HG03060 (cell line): ENCODE results near the gene KIR3DL3.
"Not testable (repeated sequence)": the region's sequence is repeated elsewhere in the genome, so short reads cannot be mapped to it uniquely, and the experiment has no call there.

Experiments
- ATAC-seq: cut with Tn5 transposase; IDR thresholded peaks from one replicate; pipeline ENCODE4 v1.9.1; 2021; ENCODE audit warnings: low read depth, moderate number of reproducible peaks; ENCODE audit not compliant: unreplicated experiment

The KIR3DL3 gene

GRCh38 chr19:54724142-54724541, at the start of gene KIR3DL3:
Gene KIR3DL3 (plus strand): TSS chr19:54724442. CDS start chr19:54724497, 55 bp downstream.
- ATAC-seq: no peak

DNA sequence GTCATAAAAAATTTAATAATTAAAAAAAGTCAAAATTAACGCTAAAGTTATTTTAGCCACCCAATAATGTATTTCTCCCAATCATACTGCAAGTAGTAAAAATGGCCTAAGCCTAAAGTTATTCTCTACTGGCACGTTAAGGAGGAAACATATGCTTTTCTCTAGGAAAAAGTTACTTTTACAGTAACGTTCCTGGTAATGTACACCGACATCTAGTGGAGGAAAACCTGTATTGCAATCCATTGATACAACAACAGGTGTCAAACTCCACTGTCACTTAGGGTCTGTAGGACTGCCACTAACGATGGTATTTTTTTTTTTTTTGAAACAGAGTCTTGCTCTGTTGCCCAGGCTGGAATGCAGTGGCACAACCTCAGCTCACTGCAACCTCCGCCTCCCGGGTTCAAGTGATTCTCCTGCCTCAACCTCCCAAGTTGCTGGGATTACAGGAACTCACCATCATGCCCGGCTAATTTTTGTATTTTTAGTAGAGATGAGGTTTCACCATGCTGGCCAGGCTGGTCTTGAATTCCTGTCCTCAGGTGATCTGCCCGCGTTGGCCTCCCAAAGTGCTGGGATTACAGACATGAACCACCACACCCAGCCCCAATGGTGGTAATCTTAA, 47.9 kb upstream of the KIR3DL3 start:
- not testable (repeated sequence) for ATAC-seq

DNA sequence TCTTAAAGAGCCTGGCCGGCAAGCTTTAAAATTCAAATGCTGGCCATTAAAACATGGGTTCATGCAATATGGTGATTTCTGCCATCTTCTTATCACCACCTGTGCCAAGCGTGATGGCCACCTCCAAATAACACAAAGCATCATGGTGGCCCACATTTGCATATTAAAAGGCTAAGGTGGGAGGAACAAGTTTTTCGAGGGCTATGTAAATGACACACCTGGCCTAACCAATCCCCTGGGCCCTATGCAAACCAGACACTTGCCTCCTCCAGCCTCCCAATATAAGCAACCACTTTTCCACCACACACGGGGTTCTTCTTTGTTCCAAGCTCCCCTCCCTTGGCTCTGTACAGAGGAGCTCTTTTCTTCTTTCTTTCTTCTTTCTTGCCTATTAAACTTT, 47.0 kb upstream of the KIR3DL3 start:
- ATAC-seq: no peak

DNA sequence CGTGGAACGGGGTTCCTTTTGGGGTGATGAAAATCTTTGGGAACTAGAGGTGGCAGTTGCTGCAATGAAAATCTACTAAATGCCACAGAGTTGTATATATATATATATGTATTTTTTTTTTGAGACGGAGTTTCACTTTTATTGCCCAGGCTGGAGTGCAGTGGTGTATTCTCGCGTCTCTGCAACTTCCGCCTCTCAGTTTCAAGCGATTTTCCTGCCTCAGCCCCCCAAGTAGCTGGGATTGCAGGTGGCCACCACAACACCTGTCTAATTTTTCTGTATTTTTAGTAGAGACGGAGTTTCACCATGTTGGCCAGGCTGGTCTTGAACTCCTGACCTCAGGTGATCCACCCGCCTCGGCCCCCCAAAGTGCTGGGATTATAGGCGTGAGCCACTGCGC, 42.6 kb upstream of the KIR3DL3 start:
- ATAC-seq: not testable (repeated sequence)

DNA sequence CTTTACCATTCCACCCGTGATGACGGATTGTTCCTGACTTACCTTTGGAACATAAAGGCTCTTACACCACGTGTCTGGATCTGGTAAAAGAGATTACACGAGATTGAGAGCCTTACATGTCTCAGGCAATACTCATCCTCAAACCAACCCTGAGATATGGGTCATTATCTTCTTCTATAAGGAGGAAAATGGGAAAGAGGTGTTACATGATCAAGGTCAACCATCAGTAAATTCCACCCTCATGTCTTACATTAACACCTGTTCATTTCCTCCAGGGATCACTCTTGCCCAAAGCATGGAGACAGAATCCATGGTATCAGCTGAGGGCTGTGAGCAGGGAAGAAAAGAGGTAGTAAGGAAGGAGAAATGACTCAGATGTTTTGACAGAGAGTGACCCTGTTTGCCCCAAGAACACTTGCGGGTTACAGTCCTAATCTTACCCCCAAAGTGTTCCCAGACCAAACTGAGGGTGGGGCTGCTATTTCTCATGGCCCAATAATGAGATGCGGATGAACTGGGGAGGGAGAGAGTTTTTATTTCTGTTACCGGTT, 41.9 kb upstream of the KIR3DL3 start:
- ATAC-seq: no peak

DNA sequence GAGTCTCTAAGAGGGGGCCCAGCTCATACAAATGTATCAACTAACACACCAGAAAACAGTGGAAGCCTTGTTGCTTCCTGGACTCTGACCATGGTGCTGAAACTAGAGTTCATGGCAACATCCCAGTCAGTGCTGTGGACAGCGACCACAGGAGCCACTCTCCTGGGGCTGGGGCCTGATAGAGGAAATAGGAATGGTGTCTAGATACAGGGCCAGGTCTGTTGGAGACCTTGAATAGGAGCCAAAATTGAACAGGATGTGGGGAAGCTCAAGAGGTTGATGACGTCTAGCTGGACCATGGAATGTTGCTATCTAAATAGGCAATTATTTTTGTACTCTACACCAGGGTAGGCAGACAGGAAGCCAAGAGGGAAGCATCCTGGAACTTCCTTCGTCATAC, 39.7 kb upstream of the KIR3DL3 start:
- no peak for ATAC-seq

- ATAC-seq: no peak
Measured at GRCh38 chr19:54691582-54692297, 32.5 kb upstream of the KIR3DL3 start.

GRCh38 chr19:54692298-54692615, 32.0 kb upstream of the KIR3DL3 start:
- no peak for ATAC-seq

DNA sequence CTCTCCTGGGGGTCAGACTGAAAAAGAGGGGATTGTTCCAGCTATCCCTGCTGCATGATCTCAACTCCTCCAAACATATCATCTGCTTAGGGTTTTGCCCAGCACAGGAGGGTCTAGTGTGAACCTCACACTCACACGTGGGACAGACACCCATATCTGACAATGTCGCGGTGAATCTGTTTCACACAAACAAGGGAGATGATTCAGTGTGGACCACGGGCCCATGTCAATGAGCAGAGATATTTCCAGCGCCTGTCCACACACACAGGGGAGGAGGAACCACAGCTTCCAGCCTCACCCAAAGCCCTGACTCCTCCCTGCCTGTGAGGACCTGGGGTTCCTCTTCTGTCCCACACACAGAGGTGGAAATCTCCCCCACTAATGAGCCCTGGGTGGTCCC, 29.6 kb upstream of the KIR3DL3 start:
- ATAC-seq: no peak

DNA sequence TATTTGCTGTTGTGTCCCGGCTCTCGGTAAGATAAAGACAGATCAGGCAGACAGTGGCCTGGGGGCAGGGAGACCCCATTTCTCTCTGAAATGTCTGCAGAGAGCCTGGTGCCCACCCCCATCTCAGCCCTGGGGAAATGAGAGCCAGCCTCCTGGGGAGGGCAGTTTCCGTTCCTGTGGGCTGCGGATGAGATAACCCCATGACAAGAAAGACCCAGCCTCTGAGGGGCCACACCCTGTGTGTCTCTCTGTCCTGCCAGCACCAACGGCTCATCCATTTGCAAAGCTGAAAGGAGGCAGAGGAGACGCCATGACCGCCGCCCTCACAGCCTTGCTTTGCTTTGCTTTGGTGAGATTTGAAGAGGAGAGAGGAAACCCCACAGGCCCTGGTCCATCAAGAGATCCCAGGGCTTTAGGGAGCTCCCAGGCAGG, 28.1 kb upstream of the KIR3DL3 start:
- ATAC-seq: no peak

DNA sequence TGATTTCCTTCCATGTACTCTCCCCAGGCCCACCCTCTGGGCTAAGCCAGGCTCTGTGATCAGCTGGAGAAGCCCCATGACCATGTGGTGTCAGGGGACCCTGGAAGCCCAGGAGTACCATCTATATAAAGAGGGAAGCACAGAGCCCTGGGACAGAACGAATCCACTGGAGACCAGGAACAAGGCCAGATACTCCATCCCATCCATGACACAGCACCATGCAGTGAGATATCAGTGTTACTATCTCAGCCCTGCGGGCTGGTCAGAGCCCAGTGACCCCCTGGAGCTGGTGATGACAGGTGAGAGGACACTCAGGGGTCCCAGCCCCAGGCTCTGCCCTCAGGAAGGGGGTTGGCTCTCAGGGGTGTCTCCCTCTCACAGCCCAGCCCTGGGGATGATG, 27.5 kb upstream of the KIR3DL3 start:
- ATAC-seq: no peak

- ATAC-seq: not testable (repeated sequence)
Measured at GRCh38 chr19:54697716-54698115, 26.5 kb upstream of the KIR3DL3 start.

DNA sequence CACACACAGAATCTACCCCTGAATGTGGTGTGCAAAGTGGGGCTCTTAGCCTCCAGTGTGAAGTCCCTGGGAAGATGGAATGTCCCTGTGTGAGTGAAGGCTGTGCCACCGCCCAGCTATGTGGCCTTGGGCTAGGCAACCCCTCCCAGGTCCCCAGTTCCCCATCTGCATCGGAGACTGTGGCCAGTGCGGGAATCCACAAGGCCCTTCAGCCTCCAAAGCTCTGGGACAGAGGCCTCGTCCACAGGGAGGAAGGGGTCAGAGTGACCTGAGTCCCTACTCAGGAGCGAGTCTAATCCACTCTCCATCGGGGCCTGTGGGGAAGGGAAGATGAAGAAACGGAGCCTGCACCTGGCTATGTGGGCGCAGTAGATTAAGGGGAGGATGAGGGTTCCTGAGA, 19.3 kb upstream of the KIR3DL3 start:
- no peak for ATAC-seq

DNA sequence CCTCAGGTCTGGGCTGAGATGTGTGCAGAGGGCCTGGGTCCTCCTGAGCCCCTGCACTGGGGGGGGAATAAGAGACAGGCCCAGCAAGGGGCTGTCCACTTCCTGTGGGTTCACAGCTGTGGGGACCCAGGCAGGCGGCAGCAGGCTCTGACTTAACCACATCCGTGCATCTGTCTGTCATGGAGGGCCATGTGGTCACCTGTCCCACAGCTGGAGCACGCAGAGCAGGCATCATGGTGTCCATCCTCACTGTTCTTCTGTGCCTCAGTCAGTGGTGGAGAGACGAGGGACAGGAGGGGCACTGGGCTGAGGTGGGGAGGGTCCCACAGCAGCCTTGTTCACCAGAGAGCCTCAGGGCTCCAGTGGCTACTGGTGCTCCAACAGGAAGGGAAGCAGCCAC, 16.3 kb upstream of the KIR3DL3 start:
- no peak for ATAC-seq

DNA sequence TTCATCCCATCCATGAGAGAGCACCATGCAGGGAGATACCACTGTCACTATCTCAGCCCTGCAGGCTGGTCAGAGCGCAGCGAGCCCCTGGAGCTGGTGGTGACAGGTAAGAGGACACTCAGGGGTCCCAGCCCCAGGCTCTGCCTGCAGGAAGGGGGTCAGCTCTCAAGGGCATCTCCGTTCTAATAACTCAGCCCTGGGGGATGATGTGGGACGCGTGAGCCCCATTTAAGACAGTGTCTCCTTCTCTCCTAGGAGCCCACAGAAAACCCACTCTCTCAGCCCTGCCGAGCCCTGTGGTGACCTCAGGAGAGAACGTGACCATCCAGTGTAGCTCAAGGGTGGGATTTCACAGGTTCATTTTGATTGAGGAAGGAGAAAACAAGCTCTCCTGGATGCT, 15.5 kb upstream of the KIR3DL3 start:
- ATAC-seq: no peak

DNA sequence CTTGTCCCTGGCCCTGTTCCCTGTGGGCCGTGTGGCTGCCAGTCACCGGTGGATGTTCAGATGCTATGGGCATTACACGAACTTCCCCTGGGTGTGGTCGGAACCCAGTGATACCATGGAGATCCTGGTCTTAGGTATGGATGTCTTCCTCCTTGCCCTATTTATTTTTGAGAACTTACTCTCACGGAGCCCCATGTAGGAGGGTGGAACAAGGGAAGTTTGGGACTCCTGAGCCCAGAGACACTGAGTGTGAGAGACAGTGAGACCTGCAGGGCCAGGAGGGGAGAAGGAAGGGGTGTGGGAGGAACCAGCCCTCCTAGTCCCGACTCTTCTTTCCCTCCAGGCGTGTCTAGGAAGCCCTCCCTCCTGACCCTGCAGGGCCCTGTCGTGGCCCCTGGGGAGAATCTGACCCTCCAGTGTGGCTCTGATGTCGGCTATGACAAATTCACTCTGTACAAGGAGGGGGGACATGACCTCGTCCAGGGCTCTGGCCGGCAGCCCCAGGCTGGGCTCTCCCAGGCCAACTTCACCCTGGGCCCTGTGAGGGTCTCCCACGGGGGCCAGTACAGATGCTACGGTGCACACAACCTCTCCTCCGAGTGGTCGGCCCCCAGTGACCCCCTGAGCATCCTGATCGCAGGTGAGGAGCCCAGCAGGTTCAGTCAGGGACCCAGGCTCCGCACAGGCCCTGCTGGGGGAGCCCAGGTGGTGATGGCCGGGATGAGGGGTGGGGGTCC, 14.9 kb upstream of the KIR3DL3 start:
- ATAC-seq: no peak

DNA sequence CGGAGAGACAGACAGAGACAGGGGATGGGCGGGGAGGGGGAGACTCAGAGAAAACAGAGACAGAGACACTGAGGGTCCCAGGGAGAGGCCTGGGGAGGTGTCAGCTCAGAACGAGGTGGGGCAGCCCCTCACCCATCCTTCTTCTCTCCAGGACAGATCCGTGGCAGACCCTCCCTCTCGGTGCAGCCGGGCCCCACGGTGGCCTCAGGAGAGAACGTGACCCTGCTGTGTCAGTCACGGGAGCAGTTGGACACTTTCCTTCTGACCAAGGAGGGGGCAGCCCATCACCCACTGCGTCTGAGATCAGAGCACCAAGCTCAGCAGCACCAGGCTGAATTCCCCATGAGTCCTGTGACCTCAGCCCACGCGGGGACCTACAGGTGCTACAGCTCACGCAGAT, 14.3 kb upstream of the KIR3DL3 start:
- not testable (repeated sequence) for ATAC-seq

DNA sequence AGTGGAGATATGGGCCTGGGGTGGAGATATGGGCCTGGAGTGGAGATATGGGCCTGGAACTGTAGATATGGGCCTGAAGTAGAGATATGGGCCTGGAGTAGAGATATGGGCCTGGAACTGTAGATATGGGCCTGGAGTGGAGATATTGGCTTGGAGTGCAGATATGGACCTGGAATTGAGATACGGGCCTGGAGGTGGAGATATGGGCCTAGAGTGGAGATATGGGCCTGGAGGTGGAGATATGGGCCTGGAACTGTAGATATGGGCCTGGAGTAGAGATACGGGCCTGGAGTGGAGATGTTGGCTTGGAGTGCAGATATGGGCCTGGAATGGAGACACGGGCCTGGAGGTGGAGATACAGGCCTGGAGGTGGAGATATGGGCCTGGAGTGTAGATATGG, 402 bp downstream of the KIR3DL3 start:
- ATAC-seq: no peak

- no peak for ATAC-seq
Measured at GRCh38 chr19:54725321-54725720, 1.1 kb downstream of the KIR3DL3 start.

DNA sequence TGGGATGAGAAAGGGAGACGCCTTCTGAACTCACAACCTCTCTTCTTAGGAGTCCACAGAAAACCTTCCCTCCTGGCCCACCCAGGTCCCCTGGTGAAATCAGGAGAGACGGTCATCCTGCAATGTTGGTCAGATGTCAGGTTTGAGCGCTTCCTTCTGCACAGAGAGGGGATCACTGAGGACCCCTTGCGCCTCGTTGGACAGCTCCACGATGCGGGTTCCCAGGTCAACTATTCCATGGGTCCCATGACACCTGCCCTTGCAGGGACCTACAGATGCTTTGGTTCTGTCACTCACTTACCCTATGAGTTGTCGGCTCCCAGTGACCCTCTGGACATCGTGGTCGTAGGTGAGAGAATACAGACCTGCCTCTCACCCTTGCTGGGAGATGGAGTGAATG, 3.3 kb downstream of the KIR3DL3 start:
- ATAC-seq: no peak

GRCh38 chr19:54728167-54728566, 3.9 kb downstream of the KIR3DL3 start:
- no peak for ATAC-seq
